ENCODE data around the gene HTRA1.

- no peak for TF ChIP-seq POLR2A (IDR thresholded peaks at IDR 0.05)
- no peak for TF ChIP-seq CTCF (IDR thresholded peaks at IDR 0.05)
Observed at GRCh38 chr10:122454071-122454470, 7.3 kb upstream of the HTRA1 start.

Data from lower leg skin (tissue), 3 donors.